Measurements from ENCODE around the gene FCHO2. TPM values are rescaled to one million over a fixed set of nuclear protein-coding genes. Genes with fewer than 3 reads are reported as not detected.

FCHO2 gene
- total RNA-seq, 1 experiment from 2014 or later, result 5.8 TPM

DNA sequence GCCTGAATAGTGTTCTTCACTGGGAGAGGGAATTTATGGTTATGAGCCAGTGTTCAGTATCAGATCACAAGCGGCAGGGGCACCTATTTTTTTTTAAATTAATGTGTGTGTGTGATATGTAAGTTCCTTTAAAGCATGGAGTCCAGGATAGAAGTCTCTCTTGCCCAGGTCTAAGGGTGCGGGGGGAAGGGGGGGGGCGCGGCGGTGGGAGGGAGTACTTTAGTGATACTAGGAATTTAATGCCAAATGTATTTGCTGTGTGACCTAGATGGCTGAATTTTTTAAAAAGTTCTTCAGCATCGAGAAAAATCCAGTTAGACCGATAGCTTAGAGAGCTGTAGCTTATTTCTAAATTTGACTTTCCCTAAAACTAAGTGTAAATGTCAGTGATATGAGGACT, 1.5 kb upstream of the FCHO2 start:
- H3K27ac ChIP-seq (ENCODE audit: insufficient read length, low read depth, low read length), result no peak overlapping the region
- H3K23me2 ChIP-seq (ENCODE audit: insufficient read length, low read depth, low read length, poor library complexity, severe bottlenecking), result peaks cover 12% of the 10 kb centered on the region
- no peak overlapping the region for H3K4me3 Mint-ChIP-seq
- no peak overlapping the region for H2BK20ac ChIP-seq (ENCODE audit: low read depth, low read length, poor library complexity, severe bottlenecking)
- H3K27me3 ChIP-seq (ENCODE audit: insufficient read depth, low read length), result no peaks in the 10 kb centered on the region
- H2BK5ac ChIP-seq (ENCODE audit: insufficient read length, low read length), result no peak overlapping the region
- H3K4me1 ChIP-seq (ENCODE audit: insufficient read depth, low read length), result peaks cover 5% of the 10 kb centered on the region
- H2BK12ac ChIP-seq (ENCODE audit: insufficient read length, low read depth, low read length), result no peak overlapping the region
- H2BK15ac ChIP-seq (ENCODE audit: low read depth, low read length), result no peak overlapping the region
- no peak overlapping the region for H3K4me2 ChIP-seq (ENCODE audit: insufficient read depth, insufficient read length, low read length)
- H3K9me3 Mint-ChIP-seq, result no peaks in the 10 kb centered on the region
- H3K56ac ChIP-seq (ENCODE audit: insufficient read length, low read depth, low read length), result no peak overlapping the region
- no peaks in the 10 kb centered on the region for H4K20me1 ChIP-seq (ENCODE audit: control insufficient read depth, insufficient read depth, insufficient read length)
- H3K27ac Mint-ChIP-seq, result no peak overlapping the region
- H2BK120ac ChIP-seq (ENCODE audit: low read depth, low read length, poor library complexity, severe bottlenecking), result no peak overlapping the region
- no peak overlapping the region for H4K5ac ChIP-seq (ENCODE audit: insufficient read length, low read depth, low read length)
- H4K91ac ChIP-seq (ENCODE audit: insufficient read length, low read depth, low read length), result no peak overlapping the region
- H2AK5ac ChIP-seq (ENCODE audit: insufficient read length, low read length), result no peak overlapping the region
- no peaks in the 10 kb centered on the region; the same call in 1 of the 2 replicates for H3K27me3 Mint-ChIP-seq (ENCODE audit: low read depth)
- DNase-seq, result no peak
- no peak overlapping the region for H3K18ac ChIP-seq (ENCODE audit: insufficient read length, low read depth, low read length)
- H3K9me3 ChIP-seq (ENCODE audit: control insufficient read depth, low read depth, low read length), result no peaks in the 10 kb centered on the region
- no peak overlapping the region for H4K8ac ChIP-seq (replicated peaks; ENCODE audit: insufficient read length, low read depth, low read length)
- H3K14ac ChIP-seq (ENCODE audit: insufficient read depth, low read length), result no peak overlapping the region
- H3K79me1 ChIP-seq (ENCODE audit: insufficient read depth, low read depth, low read length, poor library complexity, severe bottlenecking), result no peaks in the 10 kb centered on the region
- H3T11ph ChIP-seq (ENCODE audit: low read length), result no peak overlapping the region
- H3K4me1 Mint-ChIP-seq, result peaks cover 23 to 25% of the 10 kb centered on the region in 2 experiments
- H3K79me2 ChIP-seq (ENCODE audit: insufficient read depth, low read length), result no peaks in the 10 kb centered on the region; the same call in 1 of the 2 replicates
- H3K36me3 Mint-ChIP-seq (ENCODE audit: insufficient read depth in 1 of 3, low read depth in 3 of 3), result no peaks in the 10 kb centered on the region
- no peak overlapping the region for H3K9ac ChIP-seq (ENCODE audit: extremely low read depth, insufficient read length, low read length)
- no CpG with 5 or more reads among the region's 7 CpGs for WGBS (ENCODE audit: extremely low coverage, insufficient read length, low lambda C conversion rate)
- no peak overlapping the region for H3K23ac ChIP-seq (ENCODE audit: insufficient read length, low read depth, low read length)
- TF ChIP-seq, protein P1, sequence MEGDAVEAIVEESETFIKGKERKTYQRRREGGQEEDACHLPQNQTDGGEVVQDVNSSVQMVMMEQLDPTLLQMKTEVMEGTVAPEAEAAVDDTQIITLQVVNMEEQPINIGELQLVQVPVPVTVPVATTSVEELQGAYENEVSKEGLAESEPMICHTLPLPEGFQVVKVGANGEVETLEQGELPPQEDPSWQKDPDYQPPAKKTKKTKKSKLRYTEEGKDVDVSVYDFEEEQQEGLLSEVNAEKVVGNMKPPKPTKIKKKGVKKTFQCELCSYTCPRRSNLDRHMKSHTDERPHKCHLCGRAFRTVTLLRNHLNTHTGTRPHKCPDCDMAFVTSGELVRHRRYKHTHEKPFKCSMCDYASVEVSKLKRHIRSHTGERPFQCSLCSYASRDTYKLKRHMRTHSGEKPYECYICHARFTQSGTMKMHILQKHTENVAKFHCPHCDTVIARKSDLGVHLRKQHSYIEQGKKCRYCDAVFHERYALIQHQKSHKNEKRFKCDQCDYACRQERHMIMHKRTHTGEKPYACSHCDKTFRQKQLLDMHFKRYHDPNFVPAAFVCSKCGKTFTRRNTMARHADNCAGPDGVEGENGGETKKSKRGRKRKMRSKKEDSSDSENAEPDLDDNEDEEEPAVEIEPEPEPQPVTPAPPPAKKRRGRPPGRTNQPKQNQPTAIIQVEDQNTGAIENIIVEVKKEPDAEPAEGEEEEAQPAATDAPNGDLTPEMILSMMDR (conservative IDR thresholded peaks at IDR 0.05), result no peak
- no peak overlapping the region for H3K4ac ChIP-seq (ENCODE audit: low read depth, low read length)
- H2AFZ ChIP-seq (ENCODE audit: low read length), result peak overlapping the region; percentile 8
